Uterus (tissue), 2 donors: ENCODE data around the gene USP22.

ENCODE experiments used
- POLR2A ChIP-seq, 2 donors: fragments of 450-650 bp; IDR thresholded peaks; one replicate each; pipeline ENCODE4 v1.6.1; 2016; ENCODE audit warnings: antibody characterized with exemption in 2 of 2, mild to moderate bottlenecking in 1 of 2, moderate library complexity in 1 of 2
- TF ChIP-seq, protein P1 (sequence below), 4 experiments: fragments of 200-600 bp in 2 of 4; fragments of 450-650 bp in 2 of 4; sonication (generic) in 2 of 4; IDR thresholded peaks; one replicate each; pipeline ENCODE4 v1.5.1; 2016 to 2019; ENCODE audit warnings: antibody characterized with exemption in 4 of 4, mild to moderate bottlenecking in 2 of 4, moderate library complexity in 1 of 4

- TF ChIP-seq, protein P1, sequence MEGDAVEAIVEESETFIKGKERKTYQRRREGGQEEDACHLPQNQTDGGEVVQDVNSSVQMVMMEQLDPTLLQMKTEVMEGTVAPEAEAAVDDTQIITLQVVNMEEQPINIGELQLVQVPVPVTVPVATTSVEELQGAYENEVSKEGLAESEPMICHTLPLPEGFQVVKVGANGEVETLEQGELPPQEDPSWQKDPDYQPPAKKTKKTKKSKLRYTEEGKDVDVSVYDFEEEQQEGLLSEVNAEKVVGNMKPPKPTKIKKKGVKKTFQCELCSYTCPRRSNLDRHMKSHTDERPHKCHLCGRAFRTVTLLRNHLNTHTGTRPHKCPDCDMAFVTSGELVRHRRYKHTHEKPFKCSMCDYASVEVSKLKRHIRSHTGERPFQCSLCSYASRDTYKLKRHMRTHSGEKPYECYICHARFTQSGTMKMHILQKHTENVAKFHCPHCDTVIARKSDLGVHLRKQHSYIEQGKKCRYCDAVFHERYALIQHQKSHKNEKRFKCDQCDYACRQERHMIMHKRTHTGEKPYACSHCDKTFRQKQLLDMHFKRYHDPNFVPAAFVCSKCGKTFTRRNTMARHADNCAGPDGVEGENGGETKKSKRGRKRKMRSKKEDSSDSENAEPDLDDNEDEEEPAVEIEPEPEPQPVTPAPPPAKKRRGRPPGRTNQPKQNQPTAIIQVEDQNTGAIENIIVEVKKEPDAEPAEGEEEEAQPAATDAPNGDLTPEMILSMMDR (IDR thresholded peaks at IDR 0.05) = no peak
- TF ChIP-seq POLR2A (IDR thresholded peaks at IDR 0.05) = no peak
Measured at GRCh38 chr17:21028192-21028591, 14.6 kb downstream of the USP22 start.
